ENCODE results near the gene DSG3. TPM values are rescaled to one million over a fixed set of nuclear protein-coding genes. Genes with fewer than 3 reads are reported as not detected.

Gene DSG3
- total RNA-seq, 1 donor from 2014 or later, result 1.1 TPM

- TF ChIP-seq CTCF (conservative IDR thresholded peaks at IDR 0.05), result no peak
- H3K4me3 Mint-ChIP-seq, result no peak overlapping the region
- DNase-seq (ENCODE audit: extremely low spot score, unreplicated experiment), result no peak
- H3K9me3 Mint-ChIP-seq, result no peaks in the 10 kb centered on the region
- H3K36me3 Mint-ChIP-seq, result no peaks in the 10 kb centered on the region
- H3K4me1 Mint-ChIP-seq (ENCODE audit: unreplicated experiment), result peaks cover 24% of the 10 kb centered on the region
- peak overlapping the region; percentile 52 for H3K27ac Mint-ChIP-seq
- no peaks in the 10 kb centered on the region for H3K27me3 Mint-ChIP-seq
These were observed 35.9 kb downstream of the DSG3 start for GRCh38 chr18:31483396-31483795.

GRCh38 chr18:31484461-31484860 is 36.9 kb downstream of the DSG3 start:
- peak overlapping the region; percentile 9 for H3K4me3 Mint-ChIP-seq
- H3K4me1 Mint-ChIP-seq (ENCODE audit: unreplicated experiment), result peaks cover 24% of the 10 kb centered on the region
- no peaks in the 10 kb centered on the region for H3K36me3 Mint-ChIP-seq
- H3K9me3 Mint-ChIP-seq, result peaks cover 4% of the 10 kb centered on the region
- H3K27me3 Mint-ChIP-seq, result no peaks in the 10 kb centered on the region
- H3K27ac Mint-ChIP-seq, result peak overlapping the region; percentile 77
- TF ChIP-seq CTCF (conservative IDR thresholded peaks at IDR 0.05), result no peak
- DNase-seq (ENCODE audit: extremely low spot score, unreplicated experiment), result no peak

GRCh38 chr18:31486165-31486564 is 38.6 kb downstream of the DSG3 start:
- no peaks in the 10 kb centered on the region for H3K36me3 Mint-ChIP-seq
- peaks cover 21% of the 10 kb centered on the region for H3K4me1 Mint-ChIP-seq (ENCODE audit: unreplicated experiment)
- H3K27ac Mint-ChIP-seq, result peak overlapping the region; percentile 88
- H3K27me3 Mint-ChIP-seq, result no peaks in the 10 kb centered on the region
- peaks cover 6% of the 10 kb centered on the region for H3K9me3 Mint-ChIP-seq
- TF ChIP-seq CTCF (conservative IDR thresholded peaks at IDR 0.05), result no peak
- H3K4me3 Mint-ChIP-seq, result peak overlapping the region; percentile 73
- no peak for DNase-seq (ENCODE audit: extremely low spot score, unreplicated experiment)

GRCh38 chr18:31487246-31488015 is 39.9 kb downstream of the DSG3 start:
- DNase-seq (ENCODE audit: extremely low spot score, unreplicated experiment), result no peak
- Mint-ChIP-seq H3K27ac (peak overlapping the region; percentile 88), H3K27me3 (no peaks in the 10 kb centered on the region), H3K36me3 (no peaks in the 10 kb centered on the region), H3K4me3 (no peak overlapping the region), H3K9me3 (peaks cover 6% of the 10 kb centered on the region), H3K4me1 (ENCODE audit: unreplicated experiment) (peaks cover 19% of the 10 kb centered on the region)
- no peak for TF ChIP-seq CTCF (conservative IDR thresholded peaks at IDR 0.05)

- no peaks in the 10 kb centered on the region for H3K27me3 Mint-ChIP-seq
- peaks cover 15% of the 10 kb centered on the region for H3K4me1 Mint-ChIP-seq (ENCODE audit: unreplicated experiment)
These were observed 41.8 kb downstream of the DSG3 start for GRCh38 chr18:31489311-31489710.

More at GRCh38 chr18:31489311-31489710, 41.8 kb downstream of the DSG3 start:
- H3K9me3 Mint-ChIP-seq, result peaks cover 6% of the 10 kb centered on the region
- no peak for DNase-seq (ENCODE audit: extremely low spot score, unreplicated experiment)
- no peaks in the 10 kb centered on the region for H3K36me3 Mint-ChIP-seq
- TF ChIP-seq CTCF (conservative IDR thresholded peaks at IDR 0.05), result no peak
- peak overlapping the region; percentile 14 for H3K4me3 Mint-ChIP-seq
- peak overlapping the region; percentile 62 for H3K27ac Mint-ChIP-seq
